Osteoblast (primary cell): ENCODE data around the gene IFNAR2. TPM values are rescaled to one million over a fixed set of nuclear protein-coding genes. Genes with fewer than 3 reads are reported as not detected.

Experiments used
- DNase-seq: peaks from one replicate; pipeline ENCODE4 v3.0.0; 2011; ENCODE audit warnings: low spot score, mixed read lengths; ENCODE audit not compliant: insufficient read length; ENCODE audit errors: missing footprints
- H2AFZ ChIP-seq: 2 replicates; pipeline ENCODE4 v1.6.0; 2011; ENCODE audit warnings: mild to moderate bottlenecking, low read length
- H3K27ac ChIP-seq: 2 replicates; pipeline ENCODE4 v1.5.1; 2011; ENCODE audit warnings: mild to moderate bottlenecking, low read depth, low read length, moderate library complexity
- H3K27me3 ChIP-seq: 2 replicates; pipeline ENCODE4 v1.6.0; 2012; ENCODE audit warnings: mild to moderate bottlenecking, control low read depth, inconsistent platforms, low read length, moderate library complexity; ENCODE audit not compliant: insufficient read depth
- H3K36me3 ChIP-seq: 2 replicates; pipeline ENCODE4 v1.5.1; 2011; ENCODE audit warnings: mild to moderate bottlenecking, low read length, control low read depth, moderate library complexity; ENCODE audit not compliant: insufficient read depth
- H3K4me1 ChIP-seq: 2 replicates; pipeline ENCODE4 v1.5.1; 2011; ENCODE audit warnings: mild to moderate bottlenecking, low read length, control low read depth, moderate library complexity; ENCODE audit not compliant: insufficient read depth
- H3K4me2 ChIP-seq: 2 replicates; pipeline ENCODE4 v1.6.0; 2011; ENCODE audit warnings: mild to moderate bottlenecking, low read length; ENCODE audit not compliant: insufficient read depth
- H3K4me3 ChIP-seq: fragments of 200-600 bp; sonication (generic); 3 replicates; pipeline ENCODE4 v1.5.1; 2012; ENCODE audit warnings: mild to moderate bottlenecking, low read length, inconsistent platforms; ENCODE audit not compliant: insufficient read depth
- H3K79me2 ChIP-seq: 2 replicates; pipeline ENCODE4 v1.6.0; 2012; ENCODE audit warnings: mild to moderate bottlenecking, low read length, control low read depth, inconsistent platforms; ENCODE audit not compliant: insufficient read depth
- H3K9me3 ChIP-seq: 2 replicates; pipeline ENCODE4 v1.5.1; 2011; ENCODE audit warnings: low read depth, low read length, control low read depth
- H4K20me1 ChIP-seq: 2 replicates; pipeline ENCODE4 v1.6.0; 2012; ENCODE audit warnings: mild to moderate bottlenecking, low read length, control low read depth; ENCODE audit not compliant: insufficient read depth
- CTCF ChIP-seq: IDR thresholded peaks from 2 replicates; pipeline ENCODE4 v1.5.1; 2011; ENCODE audit warnings: mild to moderate bottlenecking, low read depth, low read length, moderate library complexity; ENCODE audit errors: extremely low read depth
- total RNA-seq: library from RNA; depleted of rRNA; stranded (reverse); fragments of >200 nt; gene quantifications from 2 replicates; pipeline ENCODE4 v1.2.3, GENCODE V29; 2012

IFNAR2 gene
- total RNA-seq, 1 donor, result 4.0 TPM

- Histone ChIP-seq H2AFZ (no peak overlapping the region), H3K4me3 (no peak overlapping the region), H3K9me3 (no peaks in the 10 kb centered on the region), H3K4me2 (no peak overlapping the region), H3K27me3 (peaks cover 33% of the 10 kb centered on the region), H3K4me1 (no peaks in the 10 kb centered on the region), H3K79me2 (no peaks in the 10 kb centered on the region), H4K20me1 (no peaks in the 10 kb centered on the region), H3K27ac (no peak overlapping the region), H3K36me3 (no peaks in the 10 kb centered on the region)
- TF ChIP-seq CTCF, result no peak
- DNase-seq, result no peak
Measured at GRCh38 chr21:33189824-33190223, 39.9 kb upstream of the IFNAR2 start.

- H2AFZ ChIP-seq, result peak overlapping the region; percentile 72
Measured at GRCh38 chr21:33196941-33197374, 32.8 kb upstream of the IFNAR2 start.

GRCh38 chr21:33197496-33197895 lies 32.2 kb upstream of the IFNAR2 start:
- no peak for TF ChIP-seq CTCF
- Histone ChIP-seq H3K27me3 (peaks cover 10% of the 10 kb centered on the region), H3K27ac (no peak overlapping the region)

More at GRCh38 chr21:33196941-33197374, 32.8 kb upstream of the IFNAR2 start:
- DNase-seq, result no peak
- Histone ChIP-seq H4K20me1 (no peaks in the 10 kb centered on the region), H3K27me3 (peaks cover 10% of the 10 kb centered on the region), H3K4me2 (peak overlapping the region; percentile 54), H3K36me3 (no peaks in the 10 kb centered on the region), H3K27ac (no peak overlapping the region), H3K79me2 (no peaks in the 10 kb centered on the region), H3K4me1 (peaks cover 11% of the 10 kb centered on the region), H3K4me3 (no peak overlapping the region), H3K9me3 (no peaks in the 10 kb centered on the region)
- peak; percentile 80 for TF ChIP-seq CTCF

GRCh38 chr21:33198346-33199099 lies 31.2 kb upstream of the IFNAR2 start:
- H3K36me3 ChIP-seq, result no peaks in the 10 kb centered on the region
- TF ChIP-seq CTCF, result no peak
- H4K20me1 ChIP-seq, result no peaks in the 10 kb centered on the region
- H3K4me2 ChIP-seq, result peak overlapping the region; percentile 22
- no peak for DNase-seq
- H3K4me1 ChIP-seq, result peaks cover 17% of the 10 kb centered on the region
- H2AFZ ChIP-seq, result peak overlapping the region; percentile 56
- H3K27me3 ChIP-seq, result peaks cover 10% of the 10 kb centered on the region
- no peaks in the 10 kb centered on the region for H3K9me3 ChIP-seq
- no peaks in the 10 kb centered on the region for H3K79me2 ChIP-seq
- no peak overlapping the region for H3K4me3 ChIP-seq
- H3K27ac ChIP-seq, result no peak overlapping the region

More at GRCh38 chr21:33197496-33197895, 32.2 kb upstream of the IFNAR2 start:
- Histone ChIP-seq H2AFZ (no peak overlapping the region), H3K79me2 (no peaks in the 10 kb centered on the region), H3K9me3 (no peaks in the 10 kb centered on the region), H3K4me1 (peaks cover 11% of the 10 kb centered on the region), H3K4me3 (no peak overlapping the region), H4K20me1 (no peaks in the 10 kb centered on the region), H3K4me2 (no peak overlapping the region), H3K36me3 (no peaks in the 10 kb centered on the region)
- DNase-seq, result no peak
